Cardiac fibroblast (primary cell): ENCODE measurements around the gene GATAD2B.

ENCODE experiments used
- DNase-seq, 2 donors: peaks; one replicate each; pipeline versions ENCODE4 v3.0.0 to v3.0.0-alpha.2; 2010; ENCODE audit warnings: low read depth in 2 of 2
- H3K4me3 ChIP-seq, 2 donors: replicated peaks in 1 of 2; 1 replicate in 1 of 2; 2 replicates in 1 of 2; pipeline ENCODE4 v1.5.1; 2011; ENCODE audit warnings: low read depth in 2 of 2, low read length in 2 of 2, mild to moderate bottlenecking in 2 of 2, moderate library complexity in 1 of 2
- CTCF ChIP-seq: IDR thresholded peaks from one replicate; pipeline ENCODE4 v1.5.1; 2011; ENCODE audit warnings: low read depth, mild to moderate bottlenecking, low read length, inconsistent platforms

Gene GATAD2B

GRCh38 chr1:153776352-153776751, 146.4 kb downstream of the GATAD2B start:
- H3K4me3 ChIP-seq, result peak overlapping the region; percentile 61 to 70
- DNase-seq, result no peak
- no peak for TF ChIP-seq CTCF

GRCh38 chr1:153775458-153776327, 147.1 kb downstream of the GATAD2B start:
- no peak for TF ChIP-seq CTCF
- peak overlapping the region; percentile 61 to 70 for H3K4me3 ChIP-seq
- peak; percentile 53 to 60 for DNase-seq

- peak; percentile 35 to 86 for DNase-seq
- H3K4me3 ChIP-seq, result peak within 1 kb of the TSS; percentile 61 to 70
- TF ChIP-seq CTCF, result no peak
Observed at GRCh38 chr1:153774780-153775457, 147.9 kb downstream of the GATAD2B start, which contains the start of gene SLC27A3. Gene SLC27A3, plus strand, starts transcription at chr1:153775407. Its CDS starts 91 bp downstream, at chr1:153775498.

GRCh38 chr1:153774026-153774595, 148.7 kb downstream of the GATAD2B start:
- no peak for DNase-seq
- H3K4me3 ChIP-seq, result no peak overlapping the region

GRCh38 chr1:153773096-153773921, 149.5 kb downstream of the GATAD2B start:
- no peak for TF ChIP-seq CTCF
- DNase-seq, result peak in 1 of 2 donors; percentile 44
- no peak overlapping the region for H3K4me3 ChIP-seq

More at GRCh38 chr1:153774026-153774595, 148.7 kb downstream of the GATAD2B start:
- TF ChIP-seq CTCF, result no peak

GRCh38 chr1:153771841-153772593, 150.8 kb downstream of the GATAD2B start:
- DNase-seq, result peak in 1 of 2 donors; percentile 44
- peak; percentile 35 for TF ChIP-seq CTCF
- no peak overlapping the region for H3K4me3 ChIP-seq
